ENCODE measurements around the gene DGCR6L.

DNA sequence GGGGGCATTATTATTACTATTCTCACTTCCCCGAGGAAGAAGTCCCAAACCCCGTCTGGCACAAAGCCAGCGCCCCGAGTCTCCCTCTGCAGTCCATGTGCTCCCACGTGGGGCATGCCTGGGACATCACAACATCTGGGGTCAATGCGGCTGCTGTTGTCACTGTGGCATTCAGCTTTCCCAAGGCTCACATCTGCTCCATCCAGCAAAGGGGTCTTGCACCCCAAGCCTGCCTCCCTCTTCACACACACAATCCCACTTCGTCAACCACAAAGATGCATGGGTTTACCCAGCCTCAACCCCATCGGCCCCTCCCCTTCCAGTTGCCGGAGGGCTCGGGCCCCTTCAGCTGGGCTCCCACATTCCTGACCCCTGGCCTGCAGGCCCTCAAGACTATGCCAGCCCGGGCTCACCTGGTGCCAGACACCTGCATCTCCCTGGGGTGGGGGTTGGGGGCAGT is 28.2 kb downstream of the DGCR6L start:
- TF ChIP-seq, protein P1, sequence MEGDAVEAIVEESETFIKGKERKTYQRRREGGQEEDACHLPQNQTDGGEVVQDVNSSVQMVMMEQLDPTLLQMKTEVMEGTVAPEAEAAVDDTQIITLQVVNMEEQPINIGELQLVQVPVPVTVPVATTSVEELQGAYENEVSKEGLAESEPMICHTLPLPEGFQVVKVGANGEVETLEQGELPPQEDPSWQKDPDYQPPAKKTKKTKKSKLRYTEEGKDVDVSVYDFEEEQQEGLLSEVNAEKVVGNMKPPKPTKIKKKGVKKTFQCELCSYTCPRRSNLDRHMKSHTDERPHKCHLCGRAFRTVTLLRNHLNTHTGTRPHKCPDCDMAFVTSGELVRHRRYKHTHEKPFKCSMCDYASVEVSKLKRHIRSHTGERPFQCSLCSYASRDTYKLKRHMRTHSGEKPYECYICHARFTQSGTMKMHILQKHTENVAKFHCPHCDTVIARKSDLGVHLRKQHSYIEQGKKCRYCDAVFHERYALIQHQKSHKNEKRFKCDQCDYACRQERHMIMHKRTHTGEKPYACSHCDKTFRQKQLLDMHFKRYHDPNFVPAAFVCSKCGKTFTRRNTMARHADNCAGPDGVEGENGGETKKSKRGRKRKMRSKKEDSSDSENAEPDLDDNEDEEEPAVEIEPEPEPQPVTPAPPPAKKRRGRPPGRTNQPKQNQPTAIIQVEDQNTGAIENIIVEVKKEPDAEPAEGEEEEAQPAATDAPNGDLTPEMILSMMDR (IDR thresholded peaks at IDR 0.05) = no peak
- TF ChIP-seq POLR2A (IDR thresholded peaks at IDR 0.05) = no peak

All from uterus (tissue), 2 donors.